Astrocyte (in vitro differentiated cells and primary cell): ENCODE results near the gene C6.

Source experiments
- CTCF ChIP-seq: IDR thresholded peaks from 2 replicates; pipeline ENCODE4 v1.5.1; 2011; ENCODE audit warnings: low read depth, mild to moderate bottlenecking, inconsistent platforms, low read length, moderate library complexity; ENCODE audit not compliant: insufficient read depth
- EZH2 ChIP-seq: IDR thresholded peaks from 2 replicates; pipeline ENCODE4 v1.6.1; 2012; ENCODE audit warnings: mild to moderate bottlenecking, low read length, inconsistent platforms; ENCODE audit not compliant: insufficient read depth

- TF ChIP-seq CTCF (no peak), EZH2 (no peak)
Observed at GRCh38 chr5:41253109-41253508, 39.8 kb upstream of the C6 start.
